HEK293T (cell line): ENCODE results near the gene EGLN3.

Experiments used
- ARNT ChIP-seq: fragments of 450-650 bp; IDR thresholded peaks from 2 replicates; pipeline ENCODE4 v1.6.1; 2017; ENCODE audit warnings: mild to moderate bottlenecking
- BHLHE40 ChIP-seq: fragments of 450-650 bp; IDR thresholded peaks from 2 replicates; pipeline ENCODE4 v1.6.1; 2016; ENCODE audit warnings: mild to moderate bottlenecking, moderate library complexity, borderline replicate concordance
- CTBP1 ChIP-seq: fragments of 450-650 bp; IDR thresholded peaks from 2 replicates; pipeline ENCODE4 v1.6.1; 2016; ENCODE audit warnings: borderline replicate concordance
- PKNOX1 ChIP-seq: fragments of 450-650 bp; IDR thresholded peaks from 2 replicates; pipeline ENCODE4 v1.6.1; 2016

GRCh38 chr14:33910435-33910834, 40.4 kb downstream of the EGLN3 start:
- TF ChIP-seq PKNOX1 (no peak), CTBP1 (no peak), ARNT (no peak), BHLHE40 (no peak)
